C4-2B (cell line): Measurements from ENCODE around the gene LOXHD1.

Source experiments
- ZFX ChIP-seq: fragments of 450-650 bp; IDR thresholded peaks from 2 replicates; pipeline ENCODE4 v1.6.1; 2017
- TF ChIP-seq, protein P1 (sequence below): fragments of 450-650 bp; conservative IDR thresholded peaks from 2 replicates; pipeline ENCODE4 v1.5.1; 2017; ENCODE audit warnings: mild to moderate bottlenecking

DNA sequence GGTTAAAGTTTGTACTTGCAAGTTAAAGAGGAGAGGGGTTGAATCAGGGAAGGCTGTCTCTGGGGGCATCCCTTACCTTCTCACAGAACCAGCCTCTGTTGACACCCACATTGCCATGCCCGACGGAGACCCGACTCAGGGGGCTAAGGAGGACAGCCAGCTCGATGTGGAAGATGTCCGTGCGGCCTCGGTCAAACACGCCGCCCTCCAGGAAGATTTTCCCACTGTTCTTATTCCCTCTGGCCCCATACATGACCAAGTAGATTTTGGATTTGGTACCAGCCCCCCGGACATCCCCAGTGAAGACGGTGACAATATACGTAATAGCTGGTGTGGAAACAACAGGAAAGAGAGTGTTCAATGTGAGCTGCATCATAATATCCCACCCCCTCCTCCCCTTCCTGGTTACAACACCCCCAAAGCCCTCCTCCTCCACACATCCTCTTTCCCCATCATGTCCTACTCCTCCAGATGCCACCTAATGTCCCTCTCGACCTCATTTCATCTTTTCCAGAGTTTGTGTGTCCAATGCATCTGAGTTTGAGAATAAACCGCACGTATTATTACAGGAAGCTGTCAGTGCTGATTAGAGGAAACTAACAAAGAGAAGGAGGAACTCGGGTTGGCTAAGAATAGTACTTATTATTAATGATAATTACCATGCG is 55.7 kb downstream of the LOXHD1 start:
- TF ChIP-seq, protein P1, sequence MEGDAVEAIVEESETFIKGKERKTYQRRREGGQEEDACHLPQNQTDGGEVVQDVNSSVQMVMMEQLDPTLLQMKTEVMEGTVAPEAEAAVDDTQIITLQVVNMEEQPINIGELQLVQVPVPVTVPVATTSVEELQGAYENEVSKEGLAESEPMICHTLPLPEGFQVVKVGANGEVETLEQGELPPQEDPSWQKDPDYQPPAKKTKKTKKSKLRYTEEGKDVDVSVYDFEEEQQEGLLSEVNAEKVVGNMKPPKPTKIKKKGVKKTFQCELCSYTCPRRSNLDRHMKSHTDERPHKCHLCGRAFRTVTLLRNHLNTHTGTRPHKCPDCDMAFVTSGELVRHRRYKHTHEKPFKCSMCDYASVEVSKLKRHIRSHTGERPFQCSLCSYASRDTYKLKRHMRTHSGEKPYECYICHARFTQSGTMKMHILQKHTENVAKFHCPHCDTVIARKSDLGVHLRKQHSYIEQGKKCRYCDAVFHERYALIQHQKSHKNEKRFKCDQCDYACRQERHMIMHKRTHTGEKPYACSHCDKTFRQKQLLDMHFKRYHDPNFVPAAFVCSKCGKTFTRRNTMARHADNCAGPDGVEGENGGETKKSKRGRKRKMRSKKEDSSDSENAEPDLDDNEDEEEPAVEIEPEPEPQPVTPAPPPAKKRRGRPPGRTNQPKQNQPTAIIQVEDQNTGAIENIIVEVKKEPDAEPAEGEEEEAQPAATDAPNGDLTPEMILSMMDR, result no peak
- no peak for TF ChIP-seq ZFX
